ENCODE data around the gene WDR82. TPM values are rescaled to one million over a fixed set of nuclear protein-coding genes. Genes with fewer than 3 reads are reported as not detected.

WDR82 gene
- total and polyA plus RNA-seq, 9 of the 15 experiments (the other 6 are each of a cell fraction or from before 2014, with no cell fraction given), result 6.4 to 62.9 (median 37.1) TPM

DNA sequence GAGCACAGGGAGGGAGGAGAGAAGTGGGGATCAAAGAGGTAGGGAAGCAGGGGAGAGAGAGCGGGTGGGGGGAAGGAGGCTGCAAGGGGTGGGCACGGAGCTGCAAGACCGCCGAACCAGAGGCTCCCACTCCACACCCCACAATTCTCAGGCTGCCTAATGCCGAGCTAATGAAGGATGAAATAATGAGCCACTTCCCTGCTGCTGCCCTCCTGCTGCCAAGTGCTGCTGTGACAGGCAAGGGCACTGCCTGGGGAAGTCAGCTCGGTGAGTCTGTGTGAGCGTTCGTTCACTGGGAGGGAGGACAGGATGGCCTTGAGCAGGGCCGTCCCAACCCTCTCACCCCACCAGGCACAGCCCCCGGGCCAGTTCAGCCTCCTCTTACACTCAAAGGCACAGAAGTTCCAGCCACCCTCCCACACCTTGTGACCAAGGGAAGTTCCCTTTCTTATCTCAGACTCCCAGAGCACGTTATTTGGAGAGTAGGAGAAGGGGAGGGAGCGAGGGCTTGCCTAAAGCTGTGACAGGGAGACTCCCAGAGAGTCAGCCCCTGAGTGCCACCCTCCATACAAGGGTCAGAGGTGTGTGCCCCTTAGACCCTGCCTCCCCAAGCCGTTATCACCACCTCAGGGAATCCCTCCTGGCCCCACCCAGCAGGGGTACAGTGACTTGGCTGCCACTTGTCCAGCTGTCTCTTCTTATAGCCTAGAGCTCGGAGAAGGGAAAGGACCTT lies 21.6 kb upstream of the WDR82 start (continued):
- TF ChIP-seq KDM5B (IDR thresholded peaks at IDR 0.05; ENCODE audit: insufficient replicate concordance, low read depth, low read length), result peak; percentile 44
- peak; percentile 79 for TF ChIP-seq SMARCA4 (IDR thresholded peaks at IDR 0.05)
- peak in 1 of 2 experiments; percentile 22; a peak in 1 of 3 replicates for TF ChIP-seq CBX3 (IDR thresholded peaks at IDR 0.05; ENCODE audit: borderline replicate concordance in 1 of 2, low read length in 2 of 2)
- no peak for TF ChIP-seq GATAD2B (IDR thresholded peaks at IDR 0.05; ENCODE audit: borderline replicate concordance)
- TF ChIP-seq, protein P1, sequence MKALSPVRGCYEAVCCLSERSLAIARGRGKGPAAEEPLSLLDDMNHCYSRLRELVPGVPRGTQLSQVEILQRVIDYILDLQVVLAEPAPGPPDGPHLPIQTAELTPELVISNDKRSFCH (CRISPR knock-in tag; IDR thresholded peaks at IDR 0.05), result no peak
- TF ChIP-seq, protein P1 (tag; IDR thresholded peaks at IDR 0.05), result peak; percentile 49; the same call in 1 of the 2 replicates
- peak; percentile 88 for TF ChIP-seq CBFA2T3 (IDR thresholded peaks at IDR 0.05)
- TF ChIP-seq NONO (IDR thresholded peaks at IDR 0.05; ENCODE audit: low read depth in 2 of 2, low read length in 1 of 2), result peak in 1 of 2 experiments; percentile 65; a peak in 1 of 4 replicates
- TF ChIP-seq, protein P2, sequence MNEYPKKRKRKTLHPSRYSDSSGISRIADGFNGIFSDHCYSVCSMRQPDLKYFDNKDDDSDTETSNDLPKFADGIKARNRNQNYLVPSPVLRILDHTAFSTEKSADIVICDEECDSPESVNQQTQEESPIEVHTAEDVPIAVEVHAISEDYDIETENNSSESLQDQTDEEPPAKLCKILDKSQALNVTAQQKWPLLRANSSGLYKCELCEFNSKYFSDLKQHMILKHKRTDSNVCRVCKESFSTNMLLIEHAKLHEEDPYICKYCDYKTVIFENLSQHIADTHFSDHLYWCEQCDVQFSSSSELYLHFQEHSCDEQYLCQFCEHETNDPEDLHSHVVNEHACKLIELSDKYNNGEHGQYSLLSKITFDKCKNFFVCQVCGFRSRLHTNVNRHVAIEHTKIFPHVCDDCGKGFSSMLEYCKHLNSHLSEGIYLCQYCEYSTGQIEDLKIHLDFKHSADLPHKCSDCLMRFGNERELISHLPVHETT (CRISPR knock-in tag; conservative IDR thresholded peaks at IDR 0.05 in 1 of 2, IDR thresholded peaks at IDR 0.05 in 1 of 2), result peak in 1 of 2 experiments; percentile 79; a peak in 1 of 4 replicates
- peak; percentile 63; the same call in 1 of the 2 replicates for TF ChIP-seq POLR2AphosphoS5 (IDR thresholded peaks at IDR 0.05; ENCODE audit: control insufficient read depth, insufficient read depth, low read depth, low read length)
- peak in 1 of 2 experiments; percentile 74; a peak in 1 of 4 replicates for TF ChIP-seq SRF (CRISPR knock-in tag; IDR thresholded peaks at IDR 0.05)
- peak; percentile 54 for TF ChIP-seq NFIC (IDR thresholded peaks at IDR 0.05)
- TF ChIP-seq ZNF133 (CRISPR knock-in tag; IDR thresholded peaks at IDR 0.05), result no peak
- TF ChIP-seq, protein P3, sequence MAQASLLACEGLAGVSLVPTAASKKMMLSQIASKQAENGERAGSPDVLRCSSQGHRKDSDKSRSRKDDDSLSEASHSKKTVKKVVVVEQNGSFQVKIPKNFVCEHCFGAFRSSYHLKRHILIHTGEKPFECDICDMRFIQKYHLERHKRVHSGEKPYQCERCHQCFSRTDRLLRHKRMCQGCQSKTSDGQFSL (CRISPR knock-in tag; IDR thresholded peaks at IDR 0.05), result 0 out of 2 replicates have a peak, but pooled peaks have one; percentile 26
- TF ChIP-seq, protein P3 (tag; IDR thresholded peaks at IDR 0.05), result no peak
- TF ChIP-seq DPF2 (IDR thresholded peaks at IDR 0.05), result peak; percentile 86
- TF ChIP-seq ZKSCAN1 (IDR thresholded peaks at IDR 0.05; ENCODE audit: low read depth, low read length), result 0 out of 2 replicates have a peak, but pooled peaks have one; percentile 27
- peak; percentile 59 to 66 for TF ChIP-seq NRF1 (conservative IDR thresholded peaks at IDR 0.05 in 1 of 2, IDR thresholded peaks at IDR 0.05 in 1 of 2)
- TF ChIP-seq ZNF766 (CRISPR knock-in tag; conservative IDR thresholded peaks at IDR 0.05), result 0 out of 2 replicates have a peak, but pooled peaks have one; percentile 60
- TF ChIP-seq, protein P4, sequence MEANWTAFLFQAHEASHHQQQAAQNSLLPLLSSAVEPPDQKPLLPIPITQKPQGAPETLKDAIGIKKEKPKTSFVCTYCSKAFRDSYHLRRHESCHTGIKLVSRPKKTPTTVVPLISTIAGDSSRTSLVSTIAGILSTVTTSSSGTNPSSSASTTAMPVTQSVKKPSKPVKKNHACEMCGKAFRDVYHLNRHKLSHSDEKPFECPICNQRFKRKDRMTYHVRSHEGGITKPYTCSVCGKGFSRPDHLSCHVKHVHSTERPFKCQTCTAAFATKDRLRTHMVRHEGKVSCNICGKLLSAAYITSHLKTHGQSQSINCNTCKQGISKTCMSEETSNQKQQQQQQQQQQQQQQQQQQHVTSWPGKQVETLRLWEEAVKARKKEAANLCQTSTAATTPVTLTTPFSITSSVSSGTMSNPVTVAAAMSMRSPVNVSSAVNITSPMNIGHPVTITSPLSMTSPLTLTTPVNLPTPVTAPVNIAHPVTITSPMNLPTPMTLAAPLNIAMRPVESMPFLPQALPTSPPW (CRISPR knock-in tag; IDR thresholded peaks at IDR 0.05), result peak; percentile 94
- TF ChIP-seq PML (IDR thresholded peaks at IDR 0.05; ENCODE audit: low read length), result peak; percentile 45; the same call in 1 of the 2 replicates
- peak; percentile 13; the same call in 1 of the 2 replicates for TF ChIP-seq GABPB1 (CRISPR knock-in tag; IDR thresholded peaks at IDR 0.05)
- peak; percentile 75; the same call in 1 of the 2 replicates for TF ChIP-seq ZEB2 (IDR thresholded peaks at IDR 0.05)
